ENCODE results near the gene TDO2.

The TDO2 gene

DNA sequence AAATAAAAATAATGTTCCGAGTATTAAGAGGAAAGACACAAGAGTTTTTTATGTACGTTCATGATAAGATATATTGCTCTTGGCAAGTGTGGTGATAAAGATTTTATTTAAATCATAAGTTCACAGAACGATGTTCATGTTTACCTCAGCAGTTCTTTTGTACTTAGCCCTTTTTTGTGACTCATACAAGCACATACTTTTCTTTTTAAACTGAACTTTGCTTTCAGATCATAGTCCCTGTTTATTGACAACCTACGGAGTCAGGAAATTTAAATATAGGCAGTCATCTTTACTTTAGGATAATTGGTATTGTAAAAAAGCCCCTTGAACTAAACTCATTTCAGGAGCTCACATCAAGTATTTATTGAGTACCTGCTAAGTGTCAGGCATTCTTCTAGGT is 51.4 kb downstream of the TDO2 start:
- Mint-ChIP-seq H3K27me3 (peaks cover 7% of the 10 kb centered on the region), H3K9me3 (ENCODE audit: low read depth) (no peaks in the 10 kb centered on the region), H3K4me3 (peak overlapping the region; percentile 96), H3K27ac (peak overlapping the region; percentile 22), H3K36me3 (no peaks in the 10 kb centered on the region), H3K4me1 (ENCODE audit: low read depth) (peaks cover 27% of the 10 kb centered on the region)

DNA sequence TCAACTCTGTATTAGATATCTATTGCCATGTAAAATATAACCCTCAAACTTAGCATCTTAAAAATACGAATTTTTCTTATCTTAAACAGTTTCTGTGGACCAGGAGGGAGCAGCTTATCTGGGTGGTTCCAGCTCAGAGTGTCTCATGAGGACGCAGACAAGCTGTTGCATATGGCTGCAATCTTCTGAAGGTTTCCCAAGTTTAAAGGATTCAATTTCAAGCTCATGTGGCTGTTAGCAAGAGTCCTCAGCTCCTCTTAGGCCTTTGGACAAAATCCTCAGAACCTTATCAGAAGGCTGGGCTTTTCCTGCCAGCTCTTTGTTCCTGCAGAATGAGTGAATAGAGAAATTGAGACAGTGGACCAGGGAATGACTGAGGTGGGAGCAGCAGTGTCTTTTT is 53.0 kb downstream of the TDO2 start:
- Mint-ChIP-seq H3K27ac (no peak overlapping the region), H3K4me3 (no peak overlapping the region), H3K36me3 (no peaks in the 10 kb centered on the region)

DNA sequence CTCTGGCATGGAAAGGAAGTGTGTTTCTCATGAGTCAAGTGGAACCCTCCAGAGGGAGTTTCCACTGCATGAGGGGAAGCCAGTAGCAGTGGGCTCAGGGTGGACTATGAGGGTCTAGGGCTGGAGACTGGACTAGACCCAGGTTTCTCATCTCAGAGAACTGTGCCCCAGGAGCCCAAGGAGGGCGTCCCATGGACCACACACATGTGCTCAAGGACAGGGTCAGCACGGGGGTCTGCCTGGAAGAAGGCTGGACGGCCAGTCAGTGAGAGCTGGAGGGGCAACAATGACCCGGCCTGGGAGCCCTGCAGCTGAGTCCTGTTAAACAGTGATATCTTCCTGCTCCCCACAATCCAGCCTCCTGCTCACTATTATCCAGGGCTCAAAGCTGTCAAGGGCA is 55.9 kb downstream of the TDO2 start:
- H3K9me3 Mint-ChIP-seq (ENCODE audit: low read depth) = no peaks in the 10 kb centered on the region
- H3K27me3 Mint-ChIP-seq = peaks cover 10% of the 10 kb centered on the region
- H3K36me3 Mint-ChIP-seq = no peaks in the 10 kb centered on the region
- H3K4me3 Mint-ChIP-seq = no peak overlapping the region
- H3K27ac Mint-ChIP-seq = no peak overlapping the region
- H3K4me1 Mint-ChIP-seq (ENCODE audit: low read depth) = peaks cover 11% of the 10 kb centered on the region

More for the DNA sequence above, 53.0 kb downstream of the TDO2 start:
- peaks cover 10% of the 10 kb centered on the region for H3K27me3 Mint-ChIP-seq
- peaks cover 22% of the 10 kb centered on the region for H3K4me1 Mint-ChIP-seq (ENCODE audit: low read depth)
- no peaks in the 10 kb centered on the region for H3K9me3 Mint-ChIP-seq (ENCODE audit: low read depth)

- H3K27ac Mint-ChIP-seq = no peak overlapping the region
- H3K9me3 Mint-ChIP-seq (ENCODE audit: low read depth) = no peaks in the 10 kb centered on the region
- H3K4me3 Mint-ChIP-seq = no peak overlapping the region
- H3K27me3 Mint-ChIP-seq = peaks cover 10% of the 10 kb centered on the region
- peaks cover 9% of the 10 kb centered on the region for H3K4me1 Mint-ChIP-seq (ENCODE audit: low read depth)
- H3K36me3 Mint-ChIP-seq = no peaks in the 10 kb centered on the region
Measured at GRCh38 chr4:155960522-155960921, 57.0 kb downstream of the TDO2 start.

DNA sequence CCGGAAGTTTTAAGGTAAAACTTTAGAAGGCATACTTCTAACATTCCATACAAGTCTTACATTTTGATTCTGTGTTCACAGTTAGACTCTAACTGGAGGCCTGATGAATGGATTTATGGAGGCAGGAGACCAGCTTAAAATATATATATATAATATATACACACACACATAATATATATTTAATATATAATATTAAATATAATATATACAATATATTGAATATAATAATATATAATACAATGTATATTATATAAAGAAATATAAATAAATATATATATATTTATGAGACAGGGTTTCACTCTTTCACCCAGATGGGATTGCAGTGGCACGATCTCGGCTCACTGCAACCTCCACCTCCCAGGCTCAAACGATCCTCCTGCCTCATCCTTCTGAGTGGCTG is 58.1 kb downstream of the TDO2 start:
- H3K4me3 Mint-ChIP-seq = no peak overlapping the region
- H3K27me3 Mint-ChIP-seq = peaks cover 10% of the 10 kb centered on the region
- H3K36me3 Mint-ChIP-seq = no peaks in the 10 kb centered on the region
- H3K4me1 Mint-ChIP-seq (ENCODE audit: low read depth) = peaks cover 9% of the 10 kb centered on the region
- H3K27ac Mint-ChIP-seq = no peak overlapping the region
- H3K9me3 Mint-ChIP-seq (ENCODE audit: low read depth) = no peaks in the 10 kb centered on the region

DNA sequence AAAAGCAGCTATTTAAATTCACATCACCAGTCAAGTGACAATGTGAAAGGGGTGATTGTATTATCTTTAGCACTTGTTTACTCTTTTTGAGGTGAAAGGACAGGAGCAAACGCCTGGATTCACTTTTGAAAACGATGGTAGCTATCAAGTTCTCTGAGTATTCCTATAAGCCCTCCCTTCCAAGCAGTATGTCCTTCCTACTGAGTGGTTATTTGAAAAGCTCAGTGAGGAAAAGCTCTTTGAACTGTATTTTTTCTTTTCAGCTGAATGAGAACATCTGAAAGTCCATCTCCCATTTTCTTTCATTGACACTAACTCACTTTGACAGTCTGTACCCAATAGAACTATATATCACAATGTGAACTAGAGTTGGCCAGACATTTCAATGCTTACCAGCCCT is 59.3 kb downstream of the TDO2 start:
- Mint-ChIP-seq H3K9me3 (ENCODE audit: low read depth) (no peaks in the 10 kb centered on the region), H3K4me3 (no peak overlapping the region), H3K27ac (no peak overlapping the region), H3K36me3 (no peaks in the 10 kb centered on the region), H3K4me1 (ENCODE audit: low read depth) (peaks cover 9% of the 10 kb centered on the region), H3K27me3 (peaks cover 12% of the 10 kb centered on the region)

DNA sequence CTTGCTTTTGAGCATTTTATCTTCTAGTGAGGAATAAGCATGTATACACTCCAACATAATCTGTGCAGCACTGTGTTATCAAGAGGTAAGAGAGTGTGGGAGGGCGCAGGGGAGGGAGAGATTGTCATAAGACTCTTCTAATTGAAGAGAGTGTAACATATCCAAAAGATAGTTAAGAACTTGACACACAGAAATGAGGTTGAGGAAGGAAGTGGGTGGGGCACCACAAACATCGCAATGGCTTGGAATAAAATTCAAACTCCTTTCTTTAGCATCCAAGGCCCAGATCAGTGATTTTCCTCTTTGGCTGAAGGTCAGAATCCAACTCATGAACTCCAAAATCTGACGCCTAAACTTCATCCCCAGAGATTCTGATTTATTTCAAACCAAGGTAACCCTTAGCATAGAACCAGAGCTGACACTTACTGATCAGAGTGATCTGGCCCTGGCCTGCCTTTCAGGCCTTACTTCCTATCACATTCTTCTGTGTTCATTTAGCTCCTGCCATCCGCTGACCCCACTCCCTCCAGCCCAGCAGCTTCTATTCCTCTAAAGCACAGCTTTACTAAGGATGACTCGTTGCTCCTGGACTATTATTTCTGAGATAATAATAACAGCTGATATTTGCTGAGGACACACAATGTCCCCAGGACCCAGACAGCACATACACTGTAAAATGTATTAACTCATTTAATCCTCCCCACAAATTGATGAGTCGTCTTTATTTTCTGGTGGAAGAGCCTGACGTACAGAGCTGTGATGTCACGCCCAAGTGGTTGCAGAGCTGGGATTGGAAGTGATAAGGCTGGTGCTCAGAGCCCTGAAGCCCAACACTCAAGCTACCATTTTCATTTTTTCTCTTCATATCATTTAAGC is 60.8 kb downstream of the TDO2 start:
- Mint-ChIP-seq H3K27me3 (peaks cover 11% of the 10 kb centered on the region), H3K9me3 (ENCODE audit: low read depth) (no peaks in the 10 kb centered on the region), H3K36me3 (no peaks in the 10 kb centered on the region), H3K27ac (no peak overlapping the region), H3K4me3 (no peak overlapping the region), H3K4me1 (ENCODE audit: low read depth) (peaks cover 9% of the 10 kb centered on the region)

- Mint-ChIP-seq H3K4me1 (ENCODE audit: low read depth) (peaks cover 9% of the 10 kb centered on the region), H3K27me3 (peaks cover 10% of the 10 kb centered on the region), H3K36me3 (no peaks in the 10 kb centered on the region), H3K9me3 (ENCODE audit: low read depth) (no peaks in the 10 kb centered on the region), H3K4me3 (no peak overlapping the region), H3K27ac (no peak overlapping the region)
Measured at GRCh38 chr4:155966171-155966570, 62.7 kb downstream of the TDO2 start.

- no peak overlapping the region for H3K4me3 Mint-ChIP-seq
- H3K27me3 Mint-ChIP-seq = peaks cover 10% of the 10 kb centered on the region
- H3K4me1 Mint-ChIP-seq (ENCODE audit: low read depth) = peaks cover 9% of the 10 kb centered on the region
- no peaks in the 10 kb centered on the region for H3K9me3 Mint-ChIP-seq (ENCODE audit: low read depth)
- no peak overlapping the region for H3K27ac Mint-ChIP-seq
- H3K36me3 Mint-ChIP-seq = no peaks in the 10 kb centered on the region
Measured at GRCh38 chr4:155966731-155967395, 63.4 kb downstream of the TDO2 start.
